ENCODE measurements around the gene PAPOLA.
"Not testable (repeated sequence)": the region's sequence is repeated elsewhere in the genome, so short reads cannot be mapped to it uniquely, and the experiment has no call there.

Gene PAPOLA

DNA sequence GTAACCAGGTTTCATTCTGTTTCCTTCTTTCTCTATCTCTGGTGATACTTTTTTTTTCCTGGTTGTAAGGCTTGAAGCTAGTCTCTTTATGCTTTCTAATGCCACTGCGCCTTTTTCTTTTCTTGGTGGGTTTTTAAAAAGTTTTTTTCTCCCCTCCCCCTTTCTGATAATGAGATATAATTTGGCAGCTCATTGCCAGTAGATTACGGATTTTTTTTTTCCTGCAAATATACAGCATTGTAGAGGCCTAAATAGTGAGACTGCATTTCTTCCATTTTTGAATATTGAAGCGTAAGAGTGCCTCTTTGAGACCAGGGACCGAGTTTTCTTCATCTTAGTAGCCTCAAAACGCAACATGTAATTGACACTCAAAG, 1.1 kb downstream of the PAPOLA start:
- no peak for DNase-seq

DNA sequence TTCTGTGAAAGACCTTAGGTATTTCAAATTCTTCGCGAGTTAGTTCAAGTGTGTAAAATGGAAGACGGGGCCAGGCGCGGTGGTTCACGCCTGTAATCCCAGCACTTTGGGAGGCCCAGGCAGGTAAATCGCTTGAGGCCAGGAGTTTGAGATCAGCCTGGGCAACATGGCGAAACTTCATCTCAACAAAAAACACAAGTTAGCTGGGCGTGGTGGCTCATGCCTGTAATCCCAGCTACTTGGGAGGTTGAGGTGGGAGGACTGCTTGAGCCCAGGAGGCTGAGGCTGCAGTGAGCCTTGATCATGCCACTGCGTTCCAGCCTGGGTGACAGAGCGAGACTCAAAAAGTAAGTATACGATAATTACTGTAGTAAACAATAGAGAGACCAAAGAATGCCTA, 2.2 kb downstream of the PAPOLA start:
- not testable (repeated sequence) for DNase-seq

DNA sequence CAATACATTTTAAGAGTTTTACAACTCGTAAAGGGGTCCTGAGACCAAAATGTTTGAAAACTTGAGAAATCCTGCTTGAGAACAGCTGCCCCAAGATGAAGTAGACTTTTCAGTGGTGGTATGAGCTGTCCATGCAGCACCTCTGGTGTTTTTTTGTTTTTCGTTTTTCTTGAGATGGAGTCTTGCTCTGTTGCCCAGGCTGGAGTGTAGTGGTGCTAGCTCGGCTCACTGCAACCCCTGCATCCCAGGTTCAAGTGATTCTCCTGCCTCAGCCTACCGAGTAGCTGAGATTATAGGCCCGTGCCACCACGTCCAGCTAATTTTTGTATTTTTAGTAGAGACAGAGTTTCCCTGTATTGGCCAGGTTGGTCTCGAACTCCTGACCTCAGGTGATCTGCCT, 5.5 kb downstream of the PAPOLA start:
- no peak for DNase-seq

DNA sequence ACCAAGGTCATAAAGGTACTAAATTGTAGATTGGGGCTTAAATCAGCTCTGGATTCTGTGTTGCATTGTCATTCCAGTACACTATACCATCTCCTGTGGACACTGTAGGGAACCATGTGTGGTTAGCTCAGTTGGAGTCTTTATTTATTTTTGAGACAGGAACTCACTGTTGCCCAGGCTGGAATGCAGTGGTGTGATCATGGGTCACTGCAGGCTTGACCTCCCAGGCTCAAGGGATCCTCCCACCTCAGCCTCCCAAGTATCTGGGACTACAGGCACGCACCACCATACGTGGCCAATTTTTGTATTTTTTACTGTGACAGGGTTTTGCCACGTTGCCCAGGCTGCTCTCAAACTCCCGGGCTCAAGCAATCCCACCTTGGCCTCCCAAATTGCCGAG, 6.7 kb downstream of the PAPOLA start:
- no peak for DNase-seq

DNA sequence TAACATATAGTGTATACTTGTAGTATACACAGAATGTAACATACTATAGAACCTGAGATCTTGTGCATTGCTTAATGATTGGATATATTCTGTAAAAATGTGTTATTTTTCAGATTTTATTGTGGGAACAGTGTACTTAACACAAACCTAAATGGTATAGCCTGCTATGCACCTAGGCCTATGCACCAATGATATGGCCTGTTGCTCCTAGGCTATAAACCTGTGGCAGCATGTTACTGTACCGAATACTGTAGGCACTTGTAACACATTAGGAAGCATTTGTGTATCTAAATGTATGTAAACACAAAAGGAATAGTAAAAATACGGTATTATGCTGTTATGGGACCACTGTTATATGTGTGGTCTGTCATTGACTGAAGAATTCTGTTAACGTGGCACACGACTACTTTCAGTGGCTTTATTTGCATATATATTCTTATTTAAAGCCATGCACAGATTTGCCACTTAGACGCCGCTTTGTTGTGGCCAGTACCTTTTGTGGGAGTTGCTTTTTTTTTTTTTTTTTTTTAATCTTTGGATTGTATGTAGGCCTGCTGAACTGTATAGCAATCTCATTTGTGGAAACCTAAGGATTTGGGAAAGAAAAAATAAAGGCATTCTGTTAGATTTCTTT, 7.4 kb downstream of the PAPOLA start:
- no peak for DNase-seq

DNA sequence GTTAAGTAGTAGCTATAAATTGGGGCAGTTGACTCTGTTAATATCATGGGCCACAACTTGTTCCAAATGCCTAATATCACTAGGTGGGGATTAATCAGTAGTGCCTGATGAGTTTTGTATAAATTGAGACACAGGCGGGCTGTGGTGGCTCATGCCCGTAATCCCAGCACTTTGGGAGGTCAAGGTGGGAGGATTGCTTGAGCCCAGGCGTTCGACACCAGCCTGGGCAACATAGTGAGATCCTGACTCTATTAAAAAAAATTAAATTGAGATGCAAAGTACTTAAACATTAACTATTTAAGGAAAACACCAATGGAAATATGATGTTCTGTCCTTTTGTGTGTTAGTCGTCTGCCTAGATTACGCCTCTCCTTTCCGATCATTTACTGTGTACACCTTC, 9.0 kb downstream of the PAPOLA start:
- DNase-seq, result no peak

DNA sequence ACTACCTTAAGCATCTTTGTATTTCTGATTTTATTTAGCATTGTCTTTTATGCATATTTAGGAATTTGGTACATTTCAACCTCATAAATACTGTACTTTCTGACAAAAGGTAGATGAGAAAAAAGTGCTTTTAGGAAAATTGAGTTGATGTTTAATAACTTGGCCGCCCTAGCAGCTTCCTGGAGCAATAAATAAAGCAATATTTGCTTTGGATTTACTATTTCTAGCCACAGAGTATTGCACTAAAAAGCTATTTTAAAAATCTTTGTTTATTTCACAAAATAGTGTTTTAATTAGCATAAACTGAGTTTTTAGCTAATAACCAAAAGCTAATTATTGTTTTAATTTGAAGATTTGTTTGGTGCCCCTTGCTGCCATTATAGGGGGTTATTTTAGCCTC, 9.5 kb downstream of the PAPOLA start:
- no peak for DNase-seq

- DNase-seq, result no peak
Observed at GRCh38 chr14:96512122-96512521, 9.9 kb downstream of the PAPOLA start.

DNA sequence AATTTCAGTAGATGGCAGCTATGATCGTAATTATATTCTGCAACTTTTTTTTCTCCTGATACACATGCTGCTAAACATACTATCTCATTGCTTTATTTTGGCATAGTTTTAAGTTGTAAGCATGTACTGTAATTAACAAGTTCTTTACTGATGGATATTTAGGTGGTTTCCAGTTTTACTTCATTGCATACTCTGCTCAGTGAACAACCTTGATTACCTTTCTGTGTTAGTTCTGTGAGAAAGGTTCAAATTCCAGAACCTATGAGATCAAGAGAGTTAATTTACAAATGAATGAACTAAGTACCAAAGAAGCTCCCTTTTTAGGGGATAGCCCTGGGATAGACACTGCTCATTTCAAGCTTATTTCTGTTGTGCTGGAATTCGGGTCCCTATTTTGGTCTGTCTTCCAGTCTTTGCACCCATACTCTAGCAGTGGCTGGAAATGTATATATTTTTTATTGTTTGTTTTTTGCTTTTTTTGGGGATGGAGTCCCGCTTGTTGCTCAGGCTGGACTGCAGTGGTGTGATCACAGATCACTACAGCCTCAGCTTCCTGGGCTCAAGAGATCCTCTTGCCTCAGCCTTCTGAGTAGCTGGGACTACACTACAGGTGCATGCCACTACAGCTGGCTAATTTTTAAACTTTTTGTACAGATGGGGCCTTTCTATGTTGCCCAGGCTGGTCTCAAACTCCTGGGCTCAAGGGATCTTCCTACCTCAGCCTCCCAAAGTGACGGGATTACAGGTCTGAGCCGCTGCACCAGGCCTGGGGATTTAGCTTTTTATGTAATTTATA, 10.6 kb downstream of the PAPOLA start:
- DNase-seq, result no peak

- DNase-seq, result no peak
Observed at GRCh38 chr14:96514694-96515093, 12.5 kb downstream of the PAPOLA start.

- no peak for DNase-seq
Observed at GRCh38 chr14:96515731-96516130, 13.5 kb downstream of the PAPOLA start.

GRCh38 chr14:96516351-96516750, 14.2 kb downstream of the PAPOLA start:
- DNase-seq, result no peak

GRCh38 chr14:96519970-96520369, 17.8 kb downstream of the PAPOLA start:
- no peak for DNase-seq

DNA sequence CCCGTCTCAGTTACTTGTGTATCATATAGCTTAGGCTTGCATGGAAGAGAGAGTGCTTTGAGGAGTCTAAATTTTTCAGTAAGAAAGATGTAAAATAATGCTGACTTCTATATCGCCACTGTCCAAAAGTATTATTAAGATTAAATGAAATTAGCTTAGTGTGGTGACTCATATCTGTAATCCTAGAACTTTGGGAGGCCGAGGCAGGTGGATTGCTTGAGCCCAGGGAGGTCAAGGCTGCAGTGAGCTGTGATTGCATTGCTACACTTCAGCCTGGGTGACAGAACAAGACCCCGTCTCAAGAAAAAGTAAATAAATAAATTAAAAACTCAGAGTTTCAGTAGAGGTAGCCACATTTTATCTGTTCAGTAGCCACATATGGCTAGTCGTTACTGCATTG, 23.3 kb downstream of the PAPOLA start:
- DNase-seq, result no peak

DNA sequence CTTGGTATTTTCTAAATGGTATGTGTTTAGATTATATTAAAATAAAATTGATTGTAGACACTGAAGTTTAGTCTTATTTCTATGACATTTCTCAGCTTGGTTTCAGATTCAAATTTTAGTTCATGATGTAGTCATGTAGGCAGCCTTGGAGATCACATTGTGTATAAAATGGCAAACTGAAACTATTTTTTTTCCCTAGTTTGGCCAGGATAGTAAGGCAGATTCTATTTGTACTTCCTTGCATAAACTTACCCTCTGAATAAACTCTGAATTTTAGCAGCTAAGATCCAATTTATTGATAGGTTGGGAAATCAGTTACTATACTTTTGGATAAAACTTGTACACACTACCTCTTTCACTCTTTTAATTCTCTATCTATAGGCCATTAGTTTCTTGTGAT, 30.4 kb downstream of the PAPOLA start:
- no peak for DNase-seq

- no peak for DNase-seq
Observed at GRCh38 chr14:96536807-96537206, 34.6 kb downstream of the PAPOLA start.

DNA sequence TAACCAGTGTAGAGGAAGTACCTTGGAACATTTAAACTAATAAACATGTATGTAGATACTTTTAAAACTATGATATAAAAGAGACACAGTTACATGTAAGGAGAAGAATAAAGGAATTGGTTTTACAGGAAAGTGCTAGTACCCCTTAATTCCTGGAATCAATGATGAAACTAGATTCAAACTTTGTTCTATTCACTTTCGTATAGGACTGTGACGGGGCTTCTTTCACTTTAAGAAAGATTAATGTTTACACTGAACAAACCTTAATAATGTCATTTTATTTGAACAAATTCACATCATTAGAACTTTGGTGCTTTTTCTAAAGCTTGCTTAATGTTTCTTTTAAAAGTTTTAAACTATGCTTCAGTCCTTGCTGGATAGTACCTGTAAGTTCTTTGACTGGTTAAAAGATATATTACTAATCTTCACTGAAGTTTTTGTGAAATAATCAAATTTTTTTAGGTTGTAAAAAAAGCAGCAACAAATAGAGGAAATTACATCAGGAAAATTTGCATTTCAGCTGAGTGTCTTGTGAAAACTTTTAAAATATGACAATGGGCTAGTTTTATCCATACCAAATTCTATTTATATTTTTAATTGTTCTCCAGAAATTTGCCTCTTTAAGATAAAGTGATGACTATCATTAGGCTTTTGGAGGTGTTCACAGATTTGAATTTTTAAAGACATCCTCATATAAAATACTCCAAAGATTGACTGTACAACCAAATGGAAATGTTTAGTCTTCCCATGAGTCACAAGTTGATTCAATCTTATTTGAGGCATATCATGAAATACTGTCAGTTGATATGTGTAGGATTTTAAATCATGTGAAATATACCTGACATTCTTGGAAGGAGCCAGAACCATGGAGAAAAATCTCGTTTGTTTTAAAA, 36.2 kb downstream of the PAPOLA start:
- DNase-seq, result no peak

- no peak for DNase-seq
Observed at GRCh38 chr14:96538990-96539317, 36.8 kb downstream of the PAPOLA start.

- DNase-seq, result no peak
Observed at GRCh38 chr14:96554315-96554910, 52.2 kb downstream of the PAPOLA start.

- no peak for DNase-seq
Observed at GRCh38 chr14:96559571-96559970, 57.4 kb downstream of the PAPOLA start.

- no peak for DNase-seq
Observed at GRCh38 chr14:96564389-96564788, 62.2 kb downstream of the PAPOLA start.

DNA sequence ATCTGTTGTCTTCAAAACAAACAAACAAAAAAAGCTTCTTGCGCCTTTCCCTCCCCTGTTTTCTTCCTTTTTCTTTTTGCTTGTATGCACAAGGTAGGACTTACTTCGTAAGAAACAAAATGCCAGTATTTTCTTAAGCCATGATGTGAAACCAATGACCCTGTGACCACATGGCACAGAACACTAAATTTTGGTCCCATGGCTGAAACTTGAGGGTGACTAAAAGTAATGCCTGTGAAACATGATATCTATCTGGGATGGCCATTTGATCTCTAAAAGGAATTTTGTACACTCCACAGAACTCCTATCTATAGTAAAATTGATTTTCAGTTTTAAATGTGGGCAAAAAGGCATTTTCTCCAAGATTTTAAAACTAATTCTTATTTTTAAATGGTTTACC, 63.6 kb downstream of the PAPOLA start:
- DNase-seq, result no peak

- peak; percentile 26 to 46 for DNase-seq
Observed at GRCh38 chr14:96567289-96567899, 65.2 kb downstream of the PAPOLA start.

Data from inflammatory macrophage (primary cell).